Testis (tissue), 2 donors: Measurements from ENCODE around the gene LGR5.

ENCODE experiments used
- POLR2A ChIP-seq: fragments of 450-650 bp; IDR thresholded peaks from one replicate; pipeline ENCODE4 v1.6.1; 2017; ENCODE audit warnings: antibody characterized with exemption, mild to moderate bottlenecking, moderate library complexity
- TF ChIP-seq, protein P1 (sequence below), 3 experiments: fragments of 450-650 bp in 2 of 3; fragments of 200-600 bp in 1 of 3; sonication (generic) in 1 of 3; IDR thresholded peaks; one replicate each; pipeline ENCODE4 v1.5.1; 2016 to 2019; ENCODE audit warnings: antibody characterized with exemption in 3 of 3, mild to moderate bottlenecking in 2 of 3, moderate library complexity in 1 of 3

DNA sequence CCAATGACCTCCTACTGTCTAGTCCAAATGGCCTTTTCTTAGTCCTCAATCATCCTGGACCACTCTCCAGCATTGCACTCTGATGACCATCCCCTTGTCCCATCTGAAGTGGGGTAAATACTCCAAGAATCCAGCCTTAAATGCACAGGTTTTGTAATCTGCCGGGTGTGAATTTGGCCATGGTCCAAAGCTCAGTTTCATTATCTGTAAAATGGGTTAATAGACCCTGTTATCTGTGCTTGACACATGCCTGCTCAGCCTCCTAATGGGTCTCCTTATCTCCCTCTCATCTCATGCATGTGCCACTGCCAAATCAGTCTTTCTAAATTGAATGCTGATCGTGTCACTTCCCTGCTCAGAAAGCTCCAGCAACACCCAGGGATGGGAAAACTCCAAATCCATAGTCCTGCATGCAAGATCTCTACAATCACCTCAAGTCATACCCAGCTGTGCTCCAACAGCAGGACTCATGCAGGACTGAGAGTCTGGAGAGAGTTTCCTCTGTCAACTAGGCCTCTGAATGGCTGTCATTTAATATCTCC is 22.3 kb downstream of the LGR5 start:
- TF ChIP-seq, protein P1, sequence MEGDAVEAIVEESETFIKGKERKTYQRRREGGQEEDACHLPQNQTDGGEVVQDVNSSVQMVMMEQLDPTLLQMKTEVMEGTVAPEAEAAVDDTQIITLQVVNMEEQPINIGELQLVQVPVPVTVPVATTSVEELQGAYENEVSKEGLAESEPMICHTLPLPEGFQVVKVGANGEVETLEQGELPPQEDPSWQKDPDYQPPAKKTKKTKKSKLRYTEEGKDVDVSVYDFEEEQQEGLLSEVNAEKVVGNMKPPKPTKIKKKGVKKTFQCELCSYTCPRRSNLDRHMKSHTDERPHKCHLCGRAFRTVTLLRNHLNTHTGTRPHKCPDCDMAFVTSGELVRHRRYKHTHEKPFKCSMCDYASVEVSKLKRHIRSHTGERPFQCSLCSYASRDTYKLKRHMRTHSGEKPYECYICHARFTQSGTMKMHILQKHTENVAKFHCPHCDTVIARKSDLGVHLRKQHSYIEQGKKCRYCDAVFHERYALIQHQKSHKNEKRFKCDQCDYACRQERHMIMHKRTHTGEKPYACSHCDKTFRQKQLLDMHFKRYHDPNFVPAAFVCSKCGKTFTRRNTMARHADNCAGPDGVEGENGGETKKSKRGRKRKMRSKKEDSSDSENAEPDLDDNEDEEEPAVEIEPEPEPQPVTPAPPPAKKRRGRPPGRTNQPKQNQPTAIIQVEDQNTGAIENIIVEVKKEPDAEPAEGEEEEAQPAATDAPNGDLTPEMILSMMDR (IDR thresholded peaks at IDR 0.05): no peak
- no peak for TF ChIP-seq POLR2A
